Ascending aorta (tissue), 2 donors: ENCODE results near the gene NR2F1. TPM values are rescaled to one million over a fixed set of nuclear protein-coding genes. Genes with fewer than 3 reads are reported as not detected.

ENCODE experiments used
- DNase-seq, 2 donors: peaks; one replicate each; pipeline ENCODE4 v3.0.0-alpha.2; 2019; ENCODE audit warnings: low spot score in 2 of 2
- H3K27ac ChIP-seq, 2 donors: fragments of 200-600 bp; sonication (generic); one replicate each; pipeline ENCODE4 v1.5.1; 2016 to 2017; ENCODE audit warnings: mild to moderate bottlenecking in 1 of 2
- H3K27me3 ChIP-seq: fragments of 200-600 bp; sonication (generic); one replicate; pipeline ENCODE4 v1.5.1; 2017
- H3K36me3 ChIP-seq, 2 donors: fragments of 200-600 bp; sonication (generic); one replicate each; pipeline ENCODE4 v1.5.1; 2016
- H3K4me1 ChIP-seq, 2 donors: fragments of 200-600 bp; sonication (generic); one replicate each; pipeline ENCODE4 v1.5.1; 2016 to 2017; ENCODE audit warnings: mild to moderate bottlenecking in 1 of 2
- H3K4me3 ChIP-seq, 2 donors: fragments of 200-600 bp; sonication (generic); one replicate each; pipeline ENCODE4 v1.5.1; 2016 to 2017; ENCODE audit warnings: mild to moderate bottlenecking in 1 of 2
- H3K9me3 ChIP-seq, 2 donors: fragments of 200-600 bp; sonication (generic); one replicate each; pipeline ENCODE4 v1.5.1; 2016
- intact Hi-C: fragments of 100-400 bp; cut with DNase I; formaldehyde crosslinking; loops from one replicate; pipeline ENCODE4 v1.15.1; 2023
- total RNA-seq: library from RNA; depleted of rRNA; stranded (reverse); fragments of >200 nt; gene quantifications from one replicate; pipeline ENCODE4 v1.1.0, GENCODE V29; 2016
- TF ChIP-seq, protein P1 (sequence below), 3 experiments: fragments of 200-600 bp in 2 of 3; fragments of 450-650 bp in 1 of 3; sonication (generic) in 2 of 3; IDR thresholded peaks; one replicate each; pipeline ENCODE4 v1.5.1; 2016 to 2019; ENCODE audit warnings: antibody characterized with exemption in 3 of 3, mild to moderate bottlenecking in 1 of 3, moderate library complexity in 1 of 3

NR2F1 gene
- total RNA-seq, 1 donor from 2014 or later: 8.0 TPM

DNA sequence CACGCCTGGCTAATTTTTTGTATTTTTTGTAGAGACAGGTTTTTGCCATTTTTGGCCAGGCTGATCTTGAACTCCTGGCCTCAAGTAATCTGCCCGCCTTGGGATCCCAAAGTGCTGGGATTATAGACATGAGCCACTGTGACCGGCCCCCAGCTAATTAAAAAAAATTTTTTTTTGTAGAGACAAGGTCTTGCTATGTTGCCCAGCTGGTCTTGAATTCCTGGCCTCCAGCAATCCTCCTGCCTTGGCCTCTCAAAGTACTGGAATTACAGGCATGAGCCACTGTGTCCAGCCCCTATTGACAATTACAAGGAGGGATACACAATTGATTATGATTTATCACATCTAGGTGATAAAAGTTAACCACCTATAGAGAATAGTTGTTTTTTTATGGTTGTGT lies 59.5 kb downstream of the NR2F1 start:
- Histone ChIP-seq H3K4me1 (no peaks in the 10 kb centered on the region), H3K27me3 (no peaks in the 10 kb centered on the region), H3K4me3 (no peak overlapping the region), H3K36me3 (no peaks in the 10 kb centered on the region), H3K27ac (no peak overlapping the region), H3K9me3 (no peaks in the 10 kb centered on the region)
- no peak for DNase-seq
- TF ChIP-seq, protein P1, sequence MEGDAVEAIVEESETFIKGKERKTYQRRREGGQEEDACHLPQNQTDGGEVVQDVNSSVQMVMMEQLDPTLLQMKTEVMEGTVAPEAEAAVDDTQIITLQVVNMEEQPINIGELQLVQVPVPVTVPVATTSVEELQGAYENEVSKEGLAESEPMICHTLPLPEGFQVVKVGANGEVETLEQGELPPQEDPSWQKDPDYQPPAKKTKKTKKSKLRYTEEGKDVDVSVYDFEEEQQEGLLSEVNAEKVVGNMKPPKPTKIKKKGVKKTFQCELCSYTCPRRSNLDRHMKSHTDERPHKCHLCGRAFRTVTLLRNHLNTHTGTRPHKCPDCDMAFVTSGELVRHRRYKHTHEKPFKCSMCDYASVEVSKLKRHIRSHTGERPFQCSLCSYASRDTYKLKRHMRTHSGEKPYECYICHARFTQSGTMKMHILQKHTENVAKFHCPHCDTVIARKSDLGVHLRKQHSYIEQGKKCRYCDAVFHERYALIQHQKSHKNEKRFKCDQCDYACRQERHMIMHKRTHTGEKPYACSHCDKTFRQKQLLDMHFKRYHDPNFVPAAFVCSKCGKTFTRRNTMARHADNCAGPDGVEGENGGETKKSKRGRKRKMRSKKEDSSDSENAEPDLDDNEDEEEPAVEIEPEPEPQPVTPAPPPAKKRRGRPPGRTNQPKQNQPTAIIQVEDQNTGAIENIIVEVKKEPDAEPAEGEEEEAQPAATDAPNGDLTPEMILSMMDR (IDR thresholded peaks at IDR 0.05): no peak
- intact Hi-C loops: no loop called here

Other genes with a start within 250 kb of the NR2F1 start
- 0.85 TPM for gene NR2F1-AS1, start 2.0 kb upstream of the NR2F1 start, total RNA-seq
- 1.5 TPM for gene POU5F2, start 158.4 kb downstream of the NR2F1 start, total RNA-seq